GM21576 (cell line): Measurements from ENCODE around the gene CCL19.

ENCODE experiments used
- ATAC-seq: cut with Tn5 transposase; IDR thresholded peaks from one replicate; pipeline ENCODE4 v1.9.1; 2021; ENCODE audit warnings: mild to moderate bottlenecking, moderate library complexity; ENCODE audit not compliant: unreplicated experiment

Gene CCL19

DNA sequence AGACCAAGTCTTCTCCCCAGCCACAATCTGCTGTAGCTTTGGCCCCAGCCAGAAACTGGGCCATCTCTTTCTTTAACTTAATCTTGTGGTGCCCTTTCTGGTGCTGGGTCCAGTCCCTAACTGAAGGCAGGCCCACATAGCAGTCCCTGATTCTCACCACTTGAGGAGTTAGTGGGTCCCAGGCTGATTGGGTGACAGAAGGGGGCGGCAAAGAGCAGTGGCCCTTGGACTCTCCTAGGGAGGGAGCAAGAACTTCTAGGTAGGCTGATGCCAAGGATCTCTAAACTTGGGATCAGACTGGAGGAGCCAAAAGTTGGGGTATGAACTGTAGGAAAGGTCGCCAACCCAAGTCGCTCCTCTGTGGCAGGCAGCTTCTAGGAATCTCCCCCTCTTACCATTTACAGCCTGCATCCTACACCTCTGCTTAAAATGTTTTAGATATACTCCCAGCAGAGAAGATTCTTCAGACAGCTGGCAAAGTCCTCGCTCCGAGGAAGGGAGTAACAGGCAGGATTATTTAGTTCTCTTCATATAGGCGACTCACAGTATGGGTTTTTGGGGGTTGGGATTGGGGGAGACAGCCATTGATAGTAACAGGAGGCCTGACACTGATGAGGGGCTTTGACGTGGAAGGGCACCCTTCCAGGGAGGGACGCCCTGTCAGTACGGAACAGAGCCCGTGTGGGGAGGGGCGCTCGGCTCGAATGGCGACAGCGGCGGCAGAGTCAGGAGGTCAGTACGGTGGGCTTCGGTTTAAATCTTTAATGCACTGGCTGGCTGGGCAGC is 26.6 kb downstream of the CCL19 start:
- ATAC-seq = peak; percentile 49

DNA sequence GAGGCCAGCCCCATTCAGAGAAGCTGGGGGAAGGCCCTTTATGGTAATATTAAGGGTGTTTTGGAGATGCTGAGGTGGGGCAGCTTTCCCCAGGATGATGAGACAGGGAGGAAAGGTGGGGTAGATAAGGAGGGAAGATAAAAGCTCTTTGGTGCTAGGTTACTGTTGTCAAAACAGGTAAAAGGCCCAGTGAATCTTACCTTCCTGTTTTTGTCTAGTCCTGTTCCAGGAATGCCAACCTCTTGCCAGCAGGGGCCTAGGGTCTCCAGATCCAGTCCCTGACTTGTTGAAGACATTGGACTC is 27.8 kb downstream of the CCL19 start:
- ATAC-seq = no peak

DNA sequence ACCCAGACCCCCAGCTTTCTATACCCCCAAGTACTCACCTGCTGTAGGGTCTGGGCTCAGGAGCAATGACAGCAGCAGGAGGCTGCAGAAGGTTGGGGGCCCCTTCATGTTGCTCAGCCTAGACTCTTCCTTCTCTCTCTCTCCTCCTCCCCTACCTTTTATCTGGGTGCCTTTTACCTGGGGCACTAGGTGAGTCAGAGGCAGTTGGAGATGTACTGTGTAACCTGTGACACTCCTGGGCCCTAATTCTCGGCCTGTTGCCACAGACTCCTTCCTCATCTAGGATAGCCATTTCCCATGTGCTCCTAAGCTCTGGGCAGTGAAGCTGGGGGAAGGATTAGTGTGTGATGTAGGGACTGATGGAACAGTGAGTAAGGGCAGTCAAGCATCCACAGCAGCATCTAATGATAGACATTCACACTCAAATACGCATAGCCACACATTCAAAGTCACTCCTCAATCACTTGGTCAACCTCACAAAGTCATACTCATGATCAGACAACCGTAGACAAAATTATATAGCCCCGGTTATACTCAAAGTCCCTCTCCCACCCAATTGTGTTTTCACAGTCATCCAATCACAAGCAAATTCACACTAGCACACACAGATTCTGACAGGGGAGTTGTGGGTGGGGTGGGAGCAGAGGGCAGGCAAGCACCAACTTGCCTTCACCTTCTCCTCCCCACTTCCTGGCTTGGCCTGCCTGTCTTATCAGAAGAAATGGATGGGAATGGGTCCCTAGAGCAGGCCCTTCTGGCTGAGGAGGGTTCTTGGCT is 28.4 kb downstream of the CCL19 start, which contains the start of gene CCL27:
CCL27 (minus strand) TSS at position 132 of the 777 bp plus-strand sequence; CDS start at position 108, 24 bp downstream.
- no peak for ATAC-seq

DNA sequence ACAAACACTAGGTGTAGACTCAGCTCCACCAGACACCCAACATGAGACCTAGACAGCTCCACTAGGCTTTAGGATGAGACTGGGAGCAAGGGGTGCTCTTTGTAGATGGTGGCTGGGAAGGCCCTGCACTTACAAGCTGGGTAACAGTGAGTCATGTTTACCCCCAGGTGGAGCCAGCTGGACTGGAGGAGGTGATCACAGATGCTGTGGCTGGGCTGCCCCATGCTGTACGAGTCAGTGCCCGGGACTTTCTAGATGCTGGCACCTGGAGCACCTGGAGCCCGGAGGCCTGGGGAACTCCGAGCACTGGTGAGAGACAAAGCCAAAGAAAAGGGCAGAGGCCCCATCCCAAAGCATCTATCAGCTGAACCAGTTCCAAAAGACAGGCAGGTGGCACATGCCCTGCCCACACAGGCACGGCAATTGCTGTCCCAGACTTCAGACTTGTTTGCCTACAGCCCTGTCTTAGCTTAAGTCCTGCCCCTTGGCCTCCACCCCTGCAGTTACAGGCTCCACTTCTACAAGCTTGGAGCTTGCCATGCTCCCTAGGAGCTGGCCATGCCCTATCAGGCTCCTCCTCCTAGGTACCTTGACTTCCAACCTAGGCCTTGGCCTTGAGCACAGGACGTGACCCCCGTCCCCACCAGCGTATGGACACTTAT is 31.4 kb downstream of the CCL19 start:
- ATAC-seq = no peak

GRCh38 chr9:34658461-34658860 is 32.6 kb downstream of the CCL19 start:
- ATAC-seq = no peak

- no peak for ATAC-seq
Observed at GRCh38 chr9:34656992-34657391, 34.1 kb downstream of the CCL19 start.

DNA sequence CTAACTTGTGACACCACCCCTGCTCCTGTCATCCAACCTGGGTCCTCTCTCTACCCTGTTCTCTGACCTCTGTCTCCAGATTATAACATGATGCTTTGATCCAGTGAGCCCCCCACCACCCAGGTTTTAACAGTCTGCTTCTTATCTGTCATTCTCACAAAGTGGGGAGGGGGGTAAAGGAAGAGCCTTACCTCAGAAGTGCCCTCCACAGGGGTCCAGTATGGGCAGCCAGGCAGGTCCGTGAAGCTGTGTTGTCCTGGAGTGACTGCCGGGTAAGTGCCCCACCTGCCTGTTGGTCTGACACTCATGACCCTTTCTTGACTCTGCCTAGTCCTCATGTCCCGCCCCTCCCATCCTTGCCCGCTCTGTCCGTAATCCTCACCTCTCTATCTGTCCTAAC is 35.7 kb downstream of the CCL19 start:
- no peak for ATAC-seq

DNA sequence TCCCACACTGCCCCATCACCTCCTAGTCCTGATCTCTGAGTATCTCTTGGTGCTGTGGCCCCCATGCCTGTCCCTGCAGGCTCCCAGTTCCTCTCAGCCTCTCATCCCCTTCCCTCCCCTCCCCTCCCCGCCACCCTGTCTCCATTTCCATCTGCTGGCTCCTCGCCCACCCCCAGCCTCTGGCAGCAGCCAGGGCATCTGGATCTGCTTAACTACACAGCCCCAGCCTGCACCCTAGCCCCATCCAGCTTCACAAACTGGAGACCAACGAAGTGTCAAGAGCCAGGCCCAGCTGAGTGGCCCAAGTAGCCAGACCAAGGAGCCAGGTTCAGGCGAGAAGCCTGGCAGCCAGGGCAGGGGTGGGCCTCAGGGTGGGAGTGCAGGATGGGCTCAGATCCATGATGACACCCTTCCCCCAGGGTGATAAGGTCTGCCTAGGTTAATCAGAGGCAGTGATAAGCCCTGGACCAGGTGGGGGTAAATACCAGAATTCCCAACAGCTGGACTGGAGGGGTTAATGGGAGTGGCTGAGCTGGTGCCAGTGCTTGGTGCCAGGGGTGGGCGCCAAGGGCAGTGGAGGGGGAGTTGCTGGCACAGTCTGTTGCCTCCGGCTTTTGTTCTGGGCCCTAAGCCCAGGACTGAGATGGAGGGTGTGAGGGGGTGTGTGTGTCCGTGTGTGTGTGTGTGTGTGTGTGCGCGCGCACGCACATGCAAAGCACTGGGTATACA is 36.6 kb downstream of the CCL19 start:
- no peak for ATAC-seq

DNA sequence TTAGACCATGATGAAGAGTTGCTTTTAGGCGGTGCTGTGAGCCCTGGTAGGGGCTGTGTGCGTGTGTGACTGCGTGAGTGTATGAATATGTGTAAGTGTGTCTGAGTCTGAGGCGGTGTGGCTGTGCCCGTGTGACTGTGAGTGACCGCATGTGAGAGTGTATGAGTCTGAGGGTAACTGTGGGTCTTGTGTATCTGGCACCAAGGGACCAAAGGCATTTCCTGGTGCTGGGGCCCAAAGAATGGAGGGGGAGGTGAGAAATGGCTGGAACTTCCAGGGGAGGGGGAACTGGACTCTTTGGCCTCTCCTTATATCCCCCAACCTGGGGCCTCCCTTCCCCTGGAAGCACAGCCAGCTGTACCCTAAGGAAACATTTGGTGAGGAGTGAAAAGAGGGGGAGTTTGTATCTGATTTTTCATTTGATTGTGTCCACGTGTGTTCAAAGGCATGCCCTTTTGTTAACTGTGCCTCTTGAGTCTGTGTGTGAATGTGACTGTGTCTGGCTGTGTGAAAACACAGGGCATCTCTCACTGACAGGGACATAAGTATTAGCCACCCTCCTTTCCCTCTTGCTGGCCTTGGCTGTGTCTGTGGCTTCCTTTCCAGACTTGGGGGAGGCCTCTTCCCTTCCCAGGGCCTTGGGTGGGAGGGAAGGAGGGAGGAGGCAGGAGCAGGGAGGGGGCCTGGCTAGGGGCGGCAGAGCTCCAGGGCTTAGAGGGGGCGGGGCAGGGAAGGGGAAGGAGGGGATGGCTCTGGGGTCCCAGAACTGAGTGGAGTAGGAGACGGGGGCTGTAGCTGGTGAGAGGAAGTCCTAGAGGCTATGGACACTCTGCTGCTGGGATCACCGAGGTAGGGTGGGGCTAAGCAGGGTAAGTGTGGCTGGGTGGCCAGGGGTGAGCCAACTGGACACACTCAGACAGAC is 37.7 kb downstream of the CCL19 start:
- no peak for ATAC-seq

- no peak for ATAC-seq
Observed at GRCh38 chr9:34652602-34653000, 38.5 kb downstream of the CCL19 start.

DNA sequence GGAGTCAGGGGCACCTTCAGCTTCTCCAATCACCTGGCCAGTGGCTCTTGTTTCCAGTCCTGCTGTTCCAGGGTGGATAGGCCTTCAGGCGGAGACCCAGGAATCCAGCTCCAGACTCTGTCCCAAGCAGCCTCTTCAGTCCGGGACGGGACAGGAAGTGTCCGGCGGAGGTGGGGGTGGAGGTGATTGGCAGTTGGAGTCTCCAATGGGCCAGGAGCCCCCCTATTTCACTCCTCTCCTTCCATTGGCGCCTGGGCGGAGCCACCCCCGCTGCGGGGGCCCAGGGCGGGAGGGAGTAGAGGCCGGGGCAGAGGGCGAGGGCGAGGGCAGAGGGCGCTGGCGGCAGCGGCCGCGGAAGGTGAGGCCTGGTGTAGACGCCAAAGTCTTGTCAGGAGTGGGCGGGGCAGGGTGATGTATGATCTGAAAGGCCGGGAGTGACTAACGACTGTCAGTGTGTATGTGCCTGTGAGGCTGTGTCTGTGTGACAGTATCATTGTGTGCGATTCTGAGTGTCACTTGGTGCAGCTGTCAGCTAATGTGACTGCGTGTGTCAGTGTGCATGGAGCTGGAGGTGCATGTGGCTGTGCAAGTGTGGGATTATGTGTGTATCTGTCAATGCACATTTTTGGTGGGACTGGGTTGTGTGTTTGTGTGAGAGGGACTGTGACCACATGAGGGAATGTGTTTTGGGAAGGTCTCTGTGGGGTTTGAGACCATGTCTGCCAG is 39.0 kb downstream of the CCL19 start, which contains the start of gene IL11RA:
IL11RA (plus strand) TSS at position 310 of the 726 bp plus-strand sequence. CDS start 3,033 bp downstream, outside the sequence.
- ATAC-seq = no peak

GRCh38 chr9:34651321-34651720 is 39.8 kb downstream of the CCL19 start:
- ATAC-seq = no peak

DNA sequence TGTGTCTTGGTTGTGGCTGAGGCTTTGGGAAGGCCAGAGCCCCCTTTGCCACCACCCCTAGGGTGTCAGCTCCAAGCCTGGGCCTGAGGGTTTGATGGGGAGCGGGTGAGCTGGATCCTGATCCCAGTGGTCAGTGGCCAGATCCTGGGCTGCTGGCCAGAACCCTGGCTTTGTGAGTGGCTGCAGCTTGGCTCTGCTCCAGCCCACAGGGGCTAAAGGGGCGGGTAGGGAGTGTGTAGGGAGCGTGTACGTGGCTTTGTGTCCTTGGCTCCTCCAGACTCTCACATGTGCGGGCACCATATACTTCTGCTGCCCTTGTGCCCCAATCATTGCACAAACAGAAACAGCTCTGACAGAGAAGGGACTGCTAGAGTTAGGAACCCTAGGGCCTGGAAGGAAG is 40.3 kb downstream of the CCL19 start:
- ATAC-seq = no peak

- ATAC-seq = no peak
Observed at GRCh38 chr9:34648673-34649072, 42.4 kb downstream of the CCL19 start.

DNA sequence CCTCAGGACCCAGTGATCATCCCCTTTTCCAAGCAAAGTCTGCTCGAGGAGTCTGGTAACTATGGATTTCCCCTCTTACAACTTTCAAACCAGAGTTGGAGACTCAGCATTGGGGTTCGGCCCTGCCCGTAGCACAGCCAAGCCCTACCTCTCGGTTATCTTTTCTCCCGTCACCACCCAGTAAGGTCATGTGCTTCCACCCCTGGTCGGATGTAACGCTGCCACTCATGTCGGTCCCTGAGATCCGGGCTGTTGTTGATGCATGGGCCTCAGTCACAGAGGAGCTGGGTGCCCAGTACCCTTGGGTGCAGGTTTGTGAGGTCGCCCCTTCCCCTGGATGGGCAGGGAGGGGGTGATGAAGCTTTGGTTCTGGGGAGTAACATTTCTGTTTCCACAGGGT is 43.4 kb downstream of the CCL19 start:
- ATAC-seq = no peak

DNA sequence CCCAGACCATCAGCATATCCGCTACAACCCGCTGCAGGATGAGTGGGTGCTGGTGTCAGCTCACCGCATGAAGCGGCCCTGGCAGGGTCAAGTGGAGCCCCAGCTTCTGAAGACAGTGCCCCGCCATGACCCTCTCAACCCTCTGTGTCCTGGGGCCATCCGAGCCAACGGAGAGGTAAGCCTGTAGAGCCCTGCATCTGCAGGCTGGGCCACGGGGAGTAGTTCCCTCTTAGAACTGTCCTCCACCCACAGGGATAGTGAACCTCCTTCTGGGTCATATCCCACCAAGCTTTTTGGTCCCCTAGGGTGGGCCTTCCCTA is 44.0 kb downstream of the CCL19 start:
- ATAC-seq = no peak

DNA sequence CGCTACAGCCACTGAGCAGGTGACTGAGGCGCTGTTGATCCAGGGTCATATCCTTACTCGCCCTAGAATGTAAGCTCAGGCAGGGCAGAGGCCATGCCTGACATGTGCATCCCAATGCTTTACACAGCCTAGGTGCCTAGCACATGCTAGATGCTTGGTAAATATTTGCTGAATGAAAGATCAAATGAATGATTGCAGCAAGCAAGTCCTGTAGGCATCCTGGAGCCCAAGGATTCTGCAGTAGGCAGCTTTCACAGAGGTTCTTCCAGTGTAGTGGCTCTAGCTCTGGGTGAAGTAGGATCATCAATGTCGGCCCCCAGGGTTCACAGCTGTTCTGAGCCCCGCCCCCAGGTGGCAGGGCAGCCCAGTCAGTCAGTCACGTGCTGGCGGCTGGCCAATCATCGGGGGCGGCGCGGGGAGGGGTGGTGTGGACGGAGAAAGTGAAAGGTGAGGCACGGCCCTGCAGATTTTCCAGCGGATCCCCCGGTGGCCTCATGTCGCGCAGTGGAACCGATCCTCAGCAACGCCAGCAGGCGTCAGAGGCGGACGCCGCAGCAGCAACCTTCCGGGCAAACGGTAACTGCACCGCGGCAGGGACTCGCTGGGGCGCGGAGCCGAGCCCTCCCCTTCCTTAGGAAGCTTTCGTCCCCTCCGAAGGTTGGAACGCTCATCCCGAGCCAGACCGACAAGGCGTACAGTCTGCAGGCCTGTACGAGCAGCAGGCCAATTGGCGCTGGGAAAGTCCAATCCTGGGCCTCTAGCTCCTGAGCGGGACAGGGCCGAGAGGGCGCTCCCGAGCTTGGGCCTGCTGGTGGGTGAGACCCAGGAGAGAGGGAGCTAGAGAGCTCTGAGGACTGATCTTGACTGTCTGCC is 44.6 kb downstream of the CCL19 start, which contains the start of gene GALT:
GALT (plus strand) TSS at position 465 of the 873 bp plus-strand sequence; CDS start at position 495, 30 bp downstream.
- peak; percentile 87 for ATAC-seq

- no peak for ATAC-seq
Observed at GRCh38 chr9:34644766-34645314, 46.2 kb downstream of the CCL19 start.
